ENCODE results near the gene CACNA2D4.
A peak's percentile ranks its signal among the peaks of the same experiment; 100 is the strongest.

The CACNA2D4 gene

DNA sequence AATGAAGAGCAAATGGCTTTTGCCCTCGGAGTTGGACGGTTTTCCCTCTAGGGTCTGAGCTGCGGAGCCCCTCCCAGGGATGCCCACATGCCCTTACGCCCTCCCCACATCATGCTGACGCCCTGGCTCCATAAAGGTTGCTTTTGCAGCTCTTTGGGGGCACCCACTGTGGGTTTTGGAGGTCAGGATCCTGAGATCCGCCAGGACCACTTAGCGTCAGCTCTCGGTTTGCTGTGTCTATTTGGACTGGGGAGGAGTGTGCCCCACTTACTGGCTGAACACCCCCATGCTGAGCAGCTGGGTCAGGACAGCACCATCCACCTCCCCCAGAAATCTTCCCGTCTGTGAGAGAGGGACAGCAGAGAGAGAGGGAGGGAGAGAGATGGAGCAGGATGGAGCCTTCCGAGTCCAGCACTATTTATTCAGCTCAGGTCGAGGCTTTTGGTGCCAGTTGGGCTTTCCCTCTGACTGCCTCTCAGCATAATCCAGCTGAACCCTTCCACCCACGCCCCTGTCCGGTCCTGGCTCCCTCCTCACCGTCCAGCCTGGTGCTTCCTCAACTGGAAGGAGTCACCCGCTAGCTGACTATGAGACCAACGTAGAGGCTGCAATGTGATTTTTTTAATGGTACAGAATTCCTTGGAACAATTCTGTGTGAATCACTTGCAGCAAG lies 117.0 kb downstream of the CACNA2D4 start:
- no peak for DNase-seq (ENCODE audit: low read depth in 4 of 4, low spot score in 1 of 4)

- no peak for DNase-seq (ENCODE audit: low read depth in 4 of 4, low spot score in 1 of 4)
Observed at GRCh38 chr12:1800401-1801302, 117.8 kb downstream of the CACNA2D4 start.

- DNase-seq (ENCODE audit: low read depth in 4 of 4, low spot score in 1 of 4): no peak
Observed at GRCh38 chr12:1799882-1800400, 118.5 kb downstream of the CACNA2D4 start.

DNA sequence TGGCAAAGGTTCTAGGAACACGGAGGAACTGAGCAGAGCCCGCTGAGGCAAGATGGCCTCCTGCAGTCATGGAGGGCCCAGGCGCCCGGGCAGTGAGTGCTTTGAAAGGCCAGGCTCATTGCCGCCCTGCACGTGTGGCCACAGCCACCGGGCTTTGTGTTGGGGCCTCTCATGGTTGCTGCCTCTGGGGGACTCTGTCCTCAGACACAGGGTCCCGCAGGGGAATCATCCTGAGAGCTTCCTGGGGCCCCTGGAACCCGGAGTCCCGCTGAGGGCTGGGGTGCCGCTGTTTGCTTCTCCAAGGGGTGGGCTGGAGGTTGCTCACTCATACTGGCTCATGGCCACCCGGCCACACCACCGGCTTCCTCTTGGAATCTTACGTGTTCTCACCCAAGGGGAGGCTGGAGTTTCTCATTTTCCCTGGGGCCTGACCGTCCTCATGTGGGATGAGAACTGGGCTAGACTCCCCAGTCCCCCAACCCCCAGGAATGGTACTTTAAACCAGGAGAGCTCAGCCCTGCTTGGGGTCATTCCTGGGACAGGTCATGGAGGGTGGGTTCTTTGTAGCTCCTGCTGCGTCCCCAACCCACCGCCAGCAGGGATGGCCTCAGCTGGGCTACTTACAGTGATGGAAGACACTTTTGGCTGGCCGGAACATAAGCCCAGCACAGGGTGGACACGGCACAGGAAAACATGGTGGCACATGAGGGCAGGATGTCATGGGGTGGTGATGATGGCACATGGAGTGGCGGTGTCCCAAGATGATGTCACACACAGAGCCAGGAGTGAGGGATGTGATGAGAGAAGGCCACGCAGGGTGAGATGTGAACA lies 119.2 kb downstream of the CACNA2D4 start:
- DNase-seq (ENCODE audit: low read depth in 4 of 4, low spot score in 1 of 4): no peak

DNA sequence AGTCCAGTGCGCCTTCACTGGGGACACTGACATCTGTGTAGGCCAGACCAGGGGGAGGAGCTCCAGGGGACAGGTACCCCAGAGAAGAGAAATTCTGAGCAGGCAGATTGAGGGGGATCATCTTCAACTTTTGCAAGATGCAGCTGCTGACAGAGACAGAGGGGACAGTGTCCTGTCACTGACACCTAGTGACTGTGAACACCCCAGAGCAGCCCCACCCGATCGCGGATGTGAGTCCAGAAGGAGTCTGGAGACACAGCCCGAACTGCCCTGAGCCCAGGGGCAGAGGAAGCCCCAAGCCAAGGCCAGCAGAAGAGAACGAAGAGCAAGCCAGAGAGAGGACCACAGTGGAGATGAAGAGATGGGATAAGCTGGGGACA lies 119.8 kb downstream of the CACNA2D4 start:
- no peak for DNase-seq (ENCODE audit: low read depth in 4 of 4, low spot score in 1 of 4)

DNA sequence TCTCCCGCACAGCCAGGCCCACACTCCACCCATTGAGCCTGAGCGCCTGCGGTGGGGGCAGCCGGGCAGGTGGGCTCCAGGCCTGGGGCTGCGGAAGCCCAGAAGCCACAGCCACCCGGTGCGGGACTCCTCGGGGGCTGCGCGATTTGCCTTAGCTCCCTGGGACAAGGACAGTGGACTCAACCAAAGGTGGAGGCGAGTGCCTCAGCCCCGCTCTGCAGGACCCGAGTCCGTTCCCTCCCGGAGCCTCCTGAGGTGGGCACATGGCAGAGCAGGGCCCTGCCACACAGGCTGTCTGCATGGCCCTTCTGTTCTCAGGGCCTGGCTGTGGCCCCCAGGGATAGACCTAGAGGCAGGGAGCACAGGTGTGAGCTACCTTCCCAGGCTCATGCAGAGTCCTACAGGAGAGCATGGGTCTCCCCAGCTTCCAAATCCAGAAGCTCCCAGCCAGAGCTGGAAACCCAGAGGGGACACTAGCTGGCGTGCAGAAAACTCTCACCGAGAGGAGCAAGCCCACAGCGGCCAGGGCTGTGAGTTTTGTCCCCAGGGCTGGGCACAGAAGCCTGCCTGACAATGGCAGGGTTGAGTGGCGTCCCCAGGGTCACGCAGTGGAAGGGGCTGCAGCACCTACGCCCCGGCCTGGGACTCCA lies 120.3 kb downstream of the CACNA2D4 start:
- no peak for DNase-seq (ENCODE audit: low read depth in 4 of 4, low spot score in 1 of 4)

GRCh38 chr12:1797011-1797901 lies 121.2 kb downstream of the CACNA2D4 start:
- DNase-seq (ENCODE audit: low read depth in 4 of 4, low spot score in 1 of 4): peak in 3 of 4 experiments; percentile 39 to 52 (median 47)

- DNase-seq (ENCODE audit: low read depth in 4 of 4, low spot score in 1 of 4): peak in 3 of 4 experiments; percentile 17 to 31 (median 26)
Observed at GRCh38 chr12:1796515-1797010, 121.9 kb downstream of the CACNA2D4 start.

DNA sequence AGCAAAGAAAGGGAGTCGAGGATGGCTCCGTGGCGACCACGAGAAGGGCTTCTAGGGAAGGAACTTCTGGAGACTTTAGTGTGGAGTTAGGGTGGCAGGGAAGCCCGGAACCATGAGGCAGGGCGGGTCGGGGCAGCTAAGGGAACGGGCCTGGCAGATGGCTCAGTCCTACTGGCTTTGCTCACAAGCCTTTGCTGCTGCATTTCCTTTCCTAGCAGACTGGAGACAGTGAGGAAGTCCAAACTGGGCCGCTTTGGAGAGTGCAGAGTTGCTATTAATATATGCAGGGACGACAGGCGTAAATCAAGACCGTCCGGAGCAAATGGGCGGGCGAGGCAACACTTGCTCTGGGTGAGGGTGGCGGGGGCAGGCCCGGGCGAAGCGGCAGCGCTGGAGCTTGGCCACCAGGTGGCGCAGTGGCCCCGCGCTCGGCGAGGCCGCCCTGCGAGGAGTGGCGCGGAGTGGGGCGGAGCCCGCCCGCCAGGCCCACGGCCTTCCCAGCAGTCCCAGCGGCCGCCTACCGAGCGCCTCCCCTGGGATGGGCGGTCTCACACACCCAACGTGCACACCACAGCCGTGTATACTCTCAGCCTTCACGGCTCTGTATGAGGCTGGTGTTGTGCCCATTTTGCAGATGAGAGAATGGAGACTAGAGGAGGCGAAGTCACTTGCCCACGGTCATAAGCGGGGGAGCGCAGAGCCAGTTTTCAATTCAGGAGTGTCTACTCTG lies 122.5 kb downstream of the CACNA2D4 start:
- DNase-seq (ENCODE audit: low read depth in 4 of 4, low spot score in 1 of 4): peak; percentile 74 to 91 (median 89)

GRCh38 chr12:1795221-1795784 lies 123.1 kb downstream of the CACNA2D4 start:
- no peak for DNase-seq (ENCODE audit: low read depth in 4 of 4, low spot score in 1 of 4)

DNA sequence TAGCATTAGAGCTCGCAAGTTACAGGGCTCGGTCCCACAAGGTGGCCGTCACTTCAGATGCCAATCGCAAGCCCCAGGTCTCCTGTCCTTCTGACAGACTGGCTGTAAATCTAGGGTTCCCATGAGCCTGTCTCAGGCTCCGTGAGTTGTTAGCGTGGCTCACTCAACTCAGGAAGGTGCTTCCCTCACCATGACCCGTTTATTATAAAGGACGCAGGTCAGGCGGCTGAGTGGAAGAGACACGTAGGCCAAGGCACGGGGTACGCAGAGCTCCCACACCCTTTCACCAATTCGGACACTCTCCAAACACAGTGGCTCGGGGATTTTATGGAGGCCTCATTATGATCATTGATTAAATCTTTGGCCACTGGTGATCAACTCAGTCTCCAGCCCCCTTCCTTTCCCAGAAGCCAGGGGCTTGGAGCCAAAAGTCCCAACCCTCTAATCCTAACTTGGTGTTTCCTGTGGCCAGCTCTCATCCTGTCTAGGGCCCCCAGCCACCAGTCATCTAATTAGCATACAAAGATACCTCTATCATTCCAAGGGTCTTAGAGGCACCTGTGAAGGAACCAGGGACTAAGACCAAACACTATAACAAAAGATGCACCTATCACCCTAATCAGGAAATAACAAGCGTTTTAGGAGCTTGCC lies 123.9 kb downstream of the CACNA2D4 start:
- DNase-seq (ENCODE audit: low read depth in 4 of 4, low spot score in 1 of 4): no peak

- DNase-seq (ENCODE audit: low read depth in 4 of 4, low spot score in 1 of 4): no peak
Observed at GRCh38 chr12:1793426-1794210, 124.8 kb downstream of the CACNA2D4 start.

GRCh38 chr12:1792406-1792805 lies 126.0 kb downstream of the CACNA2D4 start:
- DNase-seq (ENCODE audit: low read depth in 4 of 4, low spot score in 1 of 4): no peak

GRCh38 chr12:1791104-1791841 lies 127.2 kb downstream of the CACNA2D4 start:
- peak; percentile 28 to 47 (median 38) for DNase-seq (ENCODE audit: low read depth in 4 of 4, low spot score in 1 of 4)

DNA sequence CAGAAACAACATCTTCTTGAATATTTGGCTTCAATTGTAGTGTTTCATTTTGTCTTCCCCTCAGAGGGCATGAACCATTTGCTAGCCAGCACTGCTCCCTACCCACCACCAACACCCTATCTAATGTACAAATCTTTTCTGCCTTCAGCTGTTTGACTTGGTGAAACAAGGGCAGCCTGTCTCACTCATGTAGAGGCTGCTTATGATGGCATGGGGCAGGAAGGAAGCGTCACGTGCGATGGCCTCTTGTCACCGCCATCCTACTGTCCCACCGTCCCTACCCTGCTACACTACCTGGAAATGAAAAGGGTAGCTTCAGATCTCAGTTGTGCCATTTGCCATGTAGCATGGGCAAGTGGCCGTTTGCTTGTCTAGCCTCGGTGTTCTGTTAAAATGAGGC lies 128.0 kb downstream of the CACNA2D4 start:
- DNase-seq (ENCODE audit: low read depth in 4 of 4, low spot score in 1 of 4): no peak

DNA sequence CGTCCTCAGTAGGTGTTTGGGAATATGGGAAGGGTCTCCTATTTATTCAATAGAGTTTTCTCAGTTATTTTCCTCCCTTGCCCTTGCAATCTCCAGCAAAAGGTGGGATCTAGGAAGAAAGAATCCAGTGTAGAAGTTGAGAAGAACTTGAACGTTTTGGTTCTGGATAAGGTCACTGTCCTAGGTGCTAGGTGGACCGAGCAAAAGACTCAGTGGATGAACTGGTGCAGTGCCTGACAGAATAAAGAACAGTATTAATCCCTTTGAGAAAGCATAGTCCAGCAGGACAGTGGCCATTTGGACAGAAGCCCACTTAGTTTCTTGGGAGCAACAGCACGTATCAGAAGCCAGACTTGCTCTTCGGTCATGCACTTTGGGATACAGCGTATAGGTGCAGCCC lies 130.7 kb downstream of the CACNA2D4 start:
- DNase-seq (ENCODE audit: low read depth in 4 of 4, low spot score in 1 of 4): no peak

DNA sequence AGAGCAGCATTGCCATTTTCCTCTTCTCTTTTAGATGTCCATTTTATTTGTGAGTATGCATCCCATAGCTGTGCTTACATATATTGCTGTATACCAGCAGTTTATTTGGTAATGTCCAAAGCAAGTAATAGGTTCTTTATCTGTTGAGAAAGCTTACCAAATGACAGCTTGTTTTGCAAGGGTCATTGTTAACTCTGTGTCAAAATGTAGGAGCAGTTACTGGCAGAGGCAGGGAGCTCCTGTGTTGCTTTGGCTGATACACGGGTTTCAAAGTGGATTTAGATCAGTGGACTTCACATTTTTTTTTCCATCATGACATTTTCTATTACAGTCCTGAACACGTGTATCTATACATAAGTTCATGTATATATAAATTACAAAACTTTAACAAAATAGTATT lies 136.2 kb downstream of the CACNA2D4 start:
- no peak for DNase-seq (ENCODE audit: low read depth in 4 of 4, low spot score in 1 of 4)
